ENCODE results near the gene TP53TG3E.
"Not testable (repeated sequence)": the region's sequence is repeated elsewhere in the genome, so short reads cannot be mapped to it uniquely, and the experiment has no call there.

The TP53TG3E gene, protein sequence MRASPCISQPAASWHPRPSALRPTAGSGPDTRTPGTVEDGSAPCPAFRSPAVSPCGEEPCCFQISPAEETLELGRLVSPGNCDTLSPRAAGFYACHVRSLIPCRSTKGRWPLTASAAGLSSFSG

DNA sequence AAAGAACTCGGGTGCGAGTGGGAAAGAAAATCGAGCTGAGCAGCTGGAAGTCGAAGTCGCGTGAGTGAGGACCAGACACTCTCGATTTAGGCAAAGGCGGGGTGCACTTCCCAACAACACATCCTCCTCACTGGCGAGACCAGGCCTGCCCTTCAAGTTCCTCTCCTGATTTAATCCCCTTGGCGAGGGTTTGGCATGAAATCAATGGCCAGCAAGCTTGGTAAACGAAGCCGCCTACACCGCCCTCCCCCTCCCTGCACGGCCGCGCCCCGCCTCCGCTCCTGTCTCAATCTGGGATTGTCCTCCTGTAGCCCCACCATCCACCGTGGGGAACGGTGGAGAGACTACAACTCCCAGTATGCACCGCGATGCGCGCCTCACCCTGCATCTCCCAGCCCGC, at the start of gene TP53TG3E:
Gene TP53TG3E, plus strand, starts transcription at position 301 of the 400 bp plus-strand sequence. Its CDS starts 68 bp downstream, at position 369.
- DNase-seq, result not testable (repeated sequence)

DNA sequence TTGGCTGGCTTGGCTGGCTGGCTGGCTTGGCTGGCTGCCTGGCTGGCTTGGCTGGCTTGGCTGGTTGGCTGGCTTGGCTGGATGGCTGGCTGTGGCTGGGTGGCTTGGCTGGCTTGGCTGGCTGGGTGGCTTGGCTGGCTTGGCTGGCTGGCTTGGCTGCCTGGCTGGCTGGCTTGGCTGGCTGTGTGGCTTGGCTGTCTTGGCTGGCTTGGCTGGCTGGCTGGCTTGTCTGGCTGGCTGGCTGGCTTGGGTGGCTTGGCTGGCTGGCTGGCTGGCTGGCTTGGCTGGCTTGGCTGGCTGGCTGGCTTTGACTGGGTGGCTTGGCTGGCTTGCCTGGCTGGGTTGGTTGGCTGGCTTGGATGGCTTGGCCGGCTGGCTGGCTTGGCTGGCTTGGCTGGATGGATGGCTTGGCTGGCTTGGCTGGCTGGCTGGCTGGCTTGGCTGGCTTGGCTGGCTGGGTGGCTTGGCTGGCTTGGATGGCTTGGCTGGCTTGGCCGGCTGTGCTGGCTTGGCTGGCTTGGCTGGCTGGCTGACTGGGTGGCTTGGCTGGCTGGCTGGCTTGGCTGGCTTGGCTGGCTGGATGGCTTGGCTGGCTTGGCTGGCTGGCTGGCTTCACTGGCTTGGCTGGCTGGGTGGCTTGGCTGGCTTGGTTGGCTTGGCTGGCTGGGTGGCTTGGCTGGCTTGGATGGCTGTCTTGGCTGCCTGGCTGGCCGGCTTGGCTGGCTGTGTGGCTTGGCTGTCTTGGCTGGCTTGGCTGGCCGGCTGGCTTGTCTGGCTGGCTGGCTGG, 32.3 kb downstream of the TP53TG3E start:
- DNase-seq, result not testable (repeated sequence)

DNA sequence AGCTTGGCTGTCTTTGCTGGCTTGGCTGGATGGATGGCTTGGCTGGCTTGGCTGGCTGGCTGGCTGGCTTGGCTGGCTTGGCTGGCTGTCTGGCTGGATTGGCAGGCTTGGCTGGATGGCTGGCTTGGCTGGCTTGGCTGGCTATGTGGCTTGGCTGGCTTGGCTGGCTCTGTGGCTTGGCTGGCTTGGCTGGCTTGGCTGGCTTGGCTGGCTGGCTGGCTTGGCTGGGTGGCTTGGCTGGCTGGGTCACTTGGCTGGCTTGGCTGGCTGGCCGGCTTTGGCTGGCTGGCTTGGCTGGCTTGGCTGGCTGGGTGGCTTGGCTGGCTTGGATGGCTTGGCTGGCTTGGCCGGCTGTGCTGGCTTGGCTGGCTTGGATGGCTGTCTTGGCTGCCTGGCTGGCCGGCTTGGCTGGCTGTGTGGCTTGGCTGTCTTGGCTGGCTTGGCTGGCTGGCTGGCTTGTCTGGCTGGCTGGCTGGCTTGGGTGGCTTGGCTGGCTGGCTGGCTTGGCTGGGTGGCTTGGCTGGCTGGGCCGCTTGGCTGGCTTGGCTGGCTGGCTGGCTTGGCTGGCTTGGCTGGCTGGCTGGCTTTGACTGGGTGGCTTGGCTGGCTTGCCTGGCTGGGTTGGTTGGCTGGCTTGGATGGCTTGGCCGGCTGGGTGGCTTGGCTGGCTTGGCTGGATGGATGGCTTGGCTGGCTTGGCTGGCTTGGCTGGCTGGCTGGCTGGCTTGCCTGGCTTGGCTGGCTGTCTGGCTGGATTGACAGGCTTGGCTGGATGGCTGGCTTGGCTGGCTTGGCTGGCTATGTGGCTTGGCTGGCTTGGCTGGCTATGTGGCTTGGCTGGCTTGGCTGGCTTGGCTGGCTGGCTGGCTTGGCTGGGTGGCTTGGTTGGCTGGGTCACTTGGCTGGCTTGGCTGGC, 33.8 kb downstream of the TP53TG3E start:
- not testable (repeated sequence) for DNase-seq

DNA sequence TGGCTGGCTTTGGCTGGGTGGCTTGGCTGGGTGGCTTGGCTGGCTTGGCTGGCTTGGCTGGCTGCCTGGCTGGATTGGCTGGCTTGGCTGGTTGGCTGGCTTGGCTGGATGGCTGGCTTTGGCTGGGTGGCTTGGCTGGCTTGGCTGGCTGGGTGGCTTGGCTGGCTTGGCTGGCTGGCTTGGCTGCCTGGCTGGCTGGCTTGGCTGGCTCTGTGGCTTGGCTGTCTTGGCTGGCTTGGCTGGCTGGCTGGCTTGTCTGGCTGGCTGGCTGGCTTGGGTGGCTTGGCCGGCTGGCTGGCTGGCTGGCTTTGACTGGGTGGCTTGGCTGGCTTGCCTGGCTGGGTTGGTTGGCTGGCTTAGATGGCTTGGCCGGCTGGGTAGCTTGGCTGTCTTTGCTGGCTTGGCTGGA, 34.4 kb downstream of the TP53TG3E start:
- DNase-seq, result not testable (repeated sequence)

DNA sequence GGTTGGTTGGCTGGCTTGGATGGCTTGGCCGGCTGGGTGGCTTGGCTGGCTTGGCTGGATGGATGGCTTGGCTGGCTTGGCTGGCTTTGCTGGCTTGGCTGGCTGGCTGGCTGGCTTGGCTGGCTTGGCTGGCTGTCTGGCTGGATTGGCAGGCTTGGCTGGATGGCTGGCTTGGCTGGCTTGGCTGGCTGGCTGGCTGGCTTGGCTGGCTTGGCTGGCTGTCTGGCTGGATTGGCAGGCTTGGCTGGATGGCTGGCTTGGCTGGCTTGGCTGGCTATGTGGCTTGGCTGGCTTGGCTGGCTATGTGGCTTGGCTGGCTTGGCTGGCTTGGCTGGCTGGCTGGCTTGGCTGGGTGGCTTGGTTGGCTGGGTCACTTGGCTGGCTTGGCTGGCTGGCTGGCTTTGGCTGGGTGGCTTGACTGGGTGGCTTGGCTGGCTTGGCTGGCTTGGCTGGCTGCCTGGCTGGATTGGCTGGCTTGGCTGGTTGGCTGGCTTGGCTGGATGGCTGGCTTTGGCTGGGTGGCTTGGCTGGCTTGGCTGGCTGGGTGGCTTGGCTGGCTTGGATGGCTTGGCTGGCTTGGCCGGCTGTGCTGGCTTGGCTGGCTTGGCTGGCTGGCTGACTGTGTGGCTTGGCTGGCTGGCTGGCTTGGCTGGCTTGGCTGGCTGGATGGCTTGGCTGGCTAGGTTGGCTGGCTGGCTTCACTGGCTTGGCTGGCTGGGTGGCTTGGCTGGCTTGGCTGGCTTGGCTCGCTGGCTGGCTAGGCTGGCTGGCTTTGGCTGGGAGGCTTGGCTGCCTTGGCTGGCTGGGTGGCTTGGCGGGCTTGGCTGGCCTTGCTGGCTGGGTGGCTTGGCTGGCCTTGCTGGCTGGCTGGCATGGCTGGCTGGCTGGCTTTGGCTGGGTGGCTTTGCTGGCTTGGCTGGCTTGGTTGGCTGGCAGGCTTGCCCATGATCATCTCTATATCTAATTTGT, 35.3 kb downstream of the TP53TG3E start:
- DNase-seq, result not testable (repeated sequence)

Data from NCI-H1105 treated with DMSO at 0.1 percent for 48 hours (cell line).